ENCODE measurements around the gene EPAS1. TPM values are rescaled to one million over a fixed set of nuclear protein-coding genes. Genes with fewer than 3 reads are reported as not detected.

Gene EPAS1
- total RNA-seq, 2 experiments from 2014 or later = 51.0 to 54.6 TPM

DNA sequence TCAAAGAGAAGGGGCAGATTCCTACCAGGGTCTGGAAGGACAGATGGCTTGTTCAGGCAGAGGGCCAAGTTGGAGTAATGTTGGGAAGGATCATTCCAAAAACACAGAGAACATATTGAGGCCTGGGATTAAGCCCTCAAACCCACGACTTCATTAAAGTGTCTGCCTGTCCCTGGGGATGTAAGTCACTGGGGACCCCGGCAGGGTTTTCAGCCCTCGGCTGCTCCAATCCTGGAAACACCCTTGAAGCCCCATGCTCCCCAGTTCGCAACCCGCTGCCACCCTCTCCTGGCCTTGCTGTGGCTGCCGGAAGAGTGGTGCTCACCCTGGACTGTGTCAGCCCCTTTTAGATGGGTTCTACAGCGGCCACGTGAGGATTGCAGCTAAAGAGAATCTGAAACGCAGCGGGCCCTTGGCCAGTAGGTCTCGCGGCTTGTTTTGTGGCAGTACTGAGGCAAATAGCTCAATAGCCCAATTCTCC lies 79.9 kb downstream of the EPAS1 start:
- CTCF ChIA-PET = interaction anchor here (0.6 to 1.2 kb wide), 4 partner anchors 10 to 249 kb away, joined by 3 to 5 read pairs (median 3); no protein-coding TSS in a partner anchor
- H3K27me3 Mint-ChIP-seq = no peaks in the 10 kb centered on the region
- H3K4me1 Mint-ChIP-seq (ENCODE audit: low read depth) = no peaks in the 10 kb centered on the region
- intact Hi-C loops (cut with micrococcal nuclease) = no loop called here
- no peak overlapping the region for H3K4me3 Mint-ChIP-seq
- no peaks in the 10 kb centered on the region for H3K9me3 Mint-ChIP-seq
- peaks cover 6% of the 10 kb centered on the region for H3K36me3 Mint-ChIP-seq
- POLR2A ChIA-PET = no interaction called here
- H3K27ac Mint-ChIP-seq = no peak overlapping the region
- no peak for DNase-seq

DNA sequence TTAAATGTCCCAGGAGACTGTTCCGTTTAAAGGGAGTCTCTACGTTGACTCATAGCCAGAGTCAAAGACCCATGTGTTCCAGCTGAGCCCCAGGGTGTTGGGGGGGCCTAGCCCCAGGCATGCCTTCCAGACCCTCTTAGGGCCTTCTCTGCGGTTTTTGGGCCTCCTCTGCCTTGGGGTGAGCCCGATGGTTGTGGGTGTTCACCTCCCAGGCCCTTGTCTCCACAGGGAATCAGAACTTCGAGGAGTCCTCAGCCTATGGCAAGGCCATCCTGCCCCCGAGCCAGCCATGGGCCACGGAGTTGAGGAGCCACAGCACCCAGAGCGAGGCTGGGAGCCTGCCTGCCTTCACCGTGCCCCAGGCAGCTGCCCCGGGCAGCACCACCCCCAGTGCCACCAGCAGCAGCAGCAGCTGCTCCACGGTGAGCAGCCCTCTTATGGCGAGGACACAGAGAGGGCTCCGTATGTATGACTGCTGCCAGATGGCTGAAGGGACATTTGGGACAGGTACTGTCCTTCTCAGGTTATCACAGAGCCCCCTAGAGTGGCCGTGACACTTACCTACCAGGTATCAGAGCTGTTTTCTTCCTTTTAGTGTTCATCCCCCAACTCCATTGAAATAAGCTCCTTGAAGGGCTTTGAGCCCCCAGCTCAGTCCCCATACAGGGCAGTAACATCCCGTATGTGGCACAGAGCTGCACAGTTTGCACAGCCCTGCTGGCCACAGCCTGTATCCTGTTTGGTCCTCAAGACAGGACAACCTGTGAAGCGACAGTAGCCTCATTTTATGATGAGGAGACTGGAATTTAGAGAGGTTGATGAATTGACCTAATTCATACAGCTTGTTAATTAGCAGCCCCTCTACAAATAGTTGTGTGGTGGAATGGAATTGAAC lies 80.7 kb downstream of the EPAS1 start:
- Mint-ChIP-seq H3K4me3 (no peak overlapping the region), H3K9me3 (no peaks in the 10 kb centered on the region), H3K36me3 (peaks cover 6% of the 10 kb centered on the region), H3K27me3 (no peaks in the 10 kb centered on the region), H3K27ac (no peak overlapping the region), H3K4me1 (ENCODE audit: low read depth) (no peaks in the 10 kb centered on the region)
- intact Hi-C loops (cut with micrococcal nuclease) = no loop called here
- ChIA-PET POLR2A (no interaction called here), CTCF (interaction anchor here (0.6 to 0.7 kb wide), 2 partner anchors 190 to 398 kb away, joined by 3 read pairs; no protein-coding TSS in a partner anchor)
- DNase-seq = no peak

DNA sequence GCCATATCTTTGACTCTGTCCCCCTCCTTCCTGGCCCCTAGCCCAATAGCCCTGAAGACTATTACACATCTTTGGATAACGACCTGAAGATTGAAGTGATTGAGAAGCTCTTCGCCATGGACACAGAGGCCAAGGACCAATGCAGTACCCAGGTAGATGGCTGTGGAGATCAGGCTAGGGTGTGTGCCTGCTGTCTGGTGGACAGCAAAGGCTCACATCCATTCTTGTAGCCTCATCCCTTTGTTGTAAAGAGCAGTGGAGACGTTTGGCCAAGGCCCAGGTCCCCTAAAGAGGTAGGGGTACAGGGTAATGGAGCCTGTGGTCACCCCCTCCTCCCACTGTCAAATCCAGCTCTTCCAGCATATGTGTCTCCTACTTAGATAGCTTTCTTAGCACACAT lies 81.4 kb downstream of the EPAS1 start:
- Mint-ChIP-seq H3K4me3 (no peak overlapping the region), H3K4me1 (ENCODE audit: low read depth) (no peaks in the 10 kb centered on the region), H3K27me3 (no peaks in the 10 kb centered on the region), H3K36me3 (peaks cover 3% of the 10 kb centered on the region), H3K27ac (no peak overlapping the region), H3K9me3 (no peaks in the 10 kb centered on the region)
- no peak for DNase-seq
- intact Hi-C loops (cut with micrococcal nuclease) = no loop called here
- ChIA-PET CTCF (no interaction called here), POLR2A (no interaction called here)

DNA sequence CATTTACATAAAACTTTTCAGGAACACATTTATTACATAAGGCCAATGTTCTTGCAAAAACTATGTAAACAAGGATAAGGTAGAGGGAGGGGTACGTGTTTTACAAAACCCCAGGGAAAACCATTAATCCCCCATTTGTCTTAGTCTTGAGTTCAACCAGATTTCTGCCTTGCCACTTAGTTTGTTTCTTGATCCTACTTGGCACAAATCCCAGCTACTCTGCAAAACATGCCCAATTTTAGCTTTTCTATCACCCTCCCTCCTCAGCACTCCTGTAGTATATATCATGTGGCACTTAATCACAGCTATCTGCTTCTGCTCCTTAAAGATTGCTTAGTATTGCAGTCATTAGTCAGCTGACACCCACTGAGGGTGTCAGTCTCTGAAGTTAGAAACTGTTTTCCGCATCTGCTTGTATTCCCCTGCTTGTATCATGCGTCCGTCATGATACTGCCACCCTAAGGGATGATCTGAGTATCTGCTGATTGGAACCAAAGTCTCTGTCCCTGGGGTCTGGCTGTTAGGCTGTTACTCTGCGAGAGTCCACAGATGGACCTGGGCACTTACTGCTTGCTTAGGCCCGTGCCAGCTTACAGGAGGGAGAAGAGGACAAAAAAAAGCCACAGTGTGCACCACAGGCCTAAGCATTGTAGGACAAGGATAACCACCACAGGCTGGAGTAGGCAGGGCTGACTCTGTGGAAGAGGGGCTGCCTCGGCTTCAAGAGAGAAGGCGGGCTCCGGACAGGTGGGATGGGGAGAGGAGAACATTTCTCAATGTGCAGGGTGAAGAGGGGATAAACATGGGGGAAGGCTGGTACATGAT lies 82.2 kb downstream of the EPAS1 start:
- POLR2A ChIA-PET = no interaction called here
- no peak overlapping the region for H3K4me3 Mint-ChIP-seq
- no peaks in the 10 kb centered on the region for H3K4me1 Mint-ChIP-seq (ENCODE audit: low read depth)
- CTCF ChIA-PET = no interaction called here
- H3K27ac Mint-ChIP-seq = no peak overlapping the region
- H3K36me3 Mint-ChIP-seq = peaks cover 3% of the 10 kb centered on the region
- H3K27me3 Mint-ChIP-seq = no peaks in the 10 kb centered on the region
- H3K9me3 Mint-ChIP-seq = no peaks in the 10 kb centered on the region
- DNase-seq = no peak
- intact Hi-C loops (cut with micrococcal nuclease) = no loop called here

DNA sequence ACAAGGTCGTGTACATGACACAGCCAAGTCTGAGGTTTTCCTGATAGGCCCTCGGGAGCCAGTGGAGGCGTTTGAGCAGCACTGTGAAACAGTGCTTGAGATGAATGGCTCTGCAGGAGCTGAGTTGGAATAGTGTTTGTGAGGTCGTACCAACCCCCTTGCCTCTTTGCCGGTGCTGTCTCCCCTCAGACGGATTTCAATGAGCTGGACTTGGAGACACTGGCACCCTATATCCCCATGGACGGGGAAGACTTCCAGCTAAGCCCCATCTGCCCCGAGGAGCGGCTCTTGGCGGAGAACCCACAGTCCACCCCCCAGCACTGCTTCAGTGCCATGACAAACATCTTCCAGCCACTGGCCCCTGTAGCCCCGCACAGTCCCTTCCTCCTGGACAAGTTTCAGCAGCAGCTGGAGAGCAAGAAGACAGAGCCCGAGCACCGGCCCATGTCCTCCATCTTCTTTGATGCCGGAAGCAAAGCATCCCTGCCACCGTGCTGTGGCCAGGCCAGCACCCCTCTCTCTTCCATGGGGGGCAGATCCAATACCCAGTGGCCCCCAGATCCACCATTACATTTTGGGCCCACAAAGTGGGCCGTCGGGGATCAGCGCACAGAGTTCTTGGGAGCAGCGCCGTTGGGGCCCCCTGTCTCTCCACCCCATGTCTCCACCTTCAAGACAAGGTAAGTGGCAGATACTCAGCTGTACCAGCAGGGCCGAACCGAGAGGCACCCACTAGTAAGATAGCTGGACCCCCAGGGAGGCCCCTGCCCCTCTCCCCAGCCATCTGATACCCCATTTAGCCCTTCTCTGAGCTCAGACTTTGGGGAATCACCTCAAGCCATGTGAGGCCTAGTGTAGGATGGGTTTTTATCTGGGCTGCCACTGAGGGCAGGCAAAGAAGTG lies 83.1 kb downstream of the EPAS1 start:
- DNase-seq = no peak
- Mint-ChIP-seq H3K36me3 (peaks cover 3% of the 10 kb centered on the region), H3K4me3 (no peak overlapping the region), H3K9me3 (no peaks in the 10 kb centered on the region), H3K4me1 (ENCODE audit: low read depth) (no peaks in the 10 kb centered on the region), H3K27ac (no peak overlapping the region), H3K27me3 (no peaks in the 10 kb centered on the region)
- POLR2A ChIA-PET = no interaction called here
- intact Hi-C loops (cut with micrococcal nuclease) = no loop called here
- CTCF ChIA-PET = no interaction called here

DNA sequence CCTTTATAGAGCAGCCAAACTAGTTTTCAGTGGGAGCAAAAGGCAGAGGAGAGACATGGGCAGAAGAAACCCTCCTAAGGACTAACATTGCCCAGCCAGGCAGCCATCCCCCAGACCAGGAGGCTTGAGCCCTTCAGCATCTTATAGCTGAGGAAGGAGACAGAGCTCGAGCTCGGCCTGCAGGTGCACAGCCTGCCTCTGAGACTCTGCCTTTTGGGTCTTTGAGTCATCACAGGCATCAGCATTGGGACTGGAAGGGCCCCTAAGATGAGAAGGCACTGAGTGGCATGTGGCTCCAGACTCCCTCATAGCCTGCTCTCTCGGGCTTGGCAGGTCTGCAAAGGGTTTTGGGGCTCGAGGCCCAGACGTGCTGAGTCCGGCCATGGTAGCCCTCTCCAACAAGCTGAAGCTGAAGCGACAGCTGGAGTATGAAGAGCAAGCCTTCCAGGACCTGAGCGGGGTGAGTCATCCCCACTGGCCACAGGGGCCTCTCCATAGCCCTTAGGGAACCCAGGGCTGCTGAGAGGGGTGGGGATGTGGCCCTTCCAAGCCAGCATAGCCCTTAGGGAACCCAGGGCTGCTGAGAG lies 84.1 kb downstream of the EPAS1 start:
- H3K4me3 Mint-ChIP-seq = no peak overlapping the region
- no peaks in the 10 kb centered on the region for H3K9me3 Mint-ChIP-seq
- no peak for DNase-seq
- intact Hi-C loops (cut with micrococcal nuclease) = no loop called here
- peaks cover 3% of the 10 kb centered on the region for H3K36me3 Mint-ChIP-seq
- no peaks in the 10 kb centered on the region for H3K27me3 Mint-ChIP-seq
- CTCF ChIA-PET = no interaction called here
- POLR2A ChIA-PET = no interaction called here
- no peak overlapping the region for H3K27ac Mint-ChIP-seq
- H3K4me1 Mint-ChIP-seq (ENCODE audit: low read depth) = no peaks in the 10 kb centered on the region

DNA sequence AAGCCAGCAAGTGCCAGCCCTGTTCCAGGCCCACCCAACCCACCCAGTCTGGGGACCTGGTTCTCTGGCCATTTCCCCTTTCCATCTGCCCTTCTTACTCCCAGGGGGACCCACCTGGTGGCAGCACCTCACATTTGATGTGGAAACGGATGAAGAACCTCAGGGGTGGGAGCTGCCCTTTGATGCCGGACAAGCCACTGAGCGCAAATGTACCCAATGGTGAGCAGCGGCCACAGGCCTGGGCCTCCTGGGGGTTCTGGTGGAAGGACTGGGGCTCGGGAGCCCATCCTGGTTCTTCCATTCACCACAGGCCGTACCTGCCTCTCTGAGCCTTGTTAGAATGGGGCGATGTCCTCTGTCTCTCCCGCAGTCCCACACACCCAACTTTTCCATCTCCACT lies 84.7 kb downstream of the EPAS1 start:
- peaks cover 3% of the 10 kb centered on the region for H3K36me3 Mint-ChIP-seq
- H3K9me3 Mint-ChIP-seq = no peaks in the 10 kb centered on the region
- ChIA-PET CTCF (no interaction called here), POLR2A (no interaction called here)
- H3K27ac Mint-ChIP-seq = no peak overlapping the region
- H3K4me1 Mint-ChIP-seq (ENCODE audit: low read depth) = no peaks in the 10 kb centered on the region
- no peak for DNase-seq
- no peak overlapping the region for H3K4me3 Mint-ChIP-seq
- H3K27me3 Mint-ChIP-seq = no peaks in the 10 kb centered on the region
- intact Hi-C loops (cut with micrococcal nuclease) = no loop called here

DNA sequence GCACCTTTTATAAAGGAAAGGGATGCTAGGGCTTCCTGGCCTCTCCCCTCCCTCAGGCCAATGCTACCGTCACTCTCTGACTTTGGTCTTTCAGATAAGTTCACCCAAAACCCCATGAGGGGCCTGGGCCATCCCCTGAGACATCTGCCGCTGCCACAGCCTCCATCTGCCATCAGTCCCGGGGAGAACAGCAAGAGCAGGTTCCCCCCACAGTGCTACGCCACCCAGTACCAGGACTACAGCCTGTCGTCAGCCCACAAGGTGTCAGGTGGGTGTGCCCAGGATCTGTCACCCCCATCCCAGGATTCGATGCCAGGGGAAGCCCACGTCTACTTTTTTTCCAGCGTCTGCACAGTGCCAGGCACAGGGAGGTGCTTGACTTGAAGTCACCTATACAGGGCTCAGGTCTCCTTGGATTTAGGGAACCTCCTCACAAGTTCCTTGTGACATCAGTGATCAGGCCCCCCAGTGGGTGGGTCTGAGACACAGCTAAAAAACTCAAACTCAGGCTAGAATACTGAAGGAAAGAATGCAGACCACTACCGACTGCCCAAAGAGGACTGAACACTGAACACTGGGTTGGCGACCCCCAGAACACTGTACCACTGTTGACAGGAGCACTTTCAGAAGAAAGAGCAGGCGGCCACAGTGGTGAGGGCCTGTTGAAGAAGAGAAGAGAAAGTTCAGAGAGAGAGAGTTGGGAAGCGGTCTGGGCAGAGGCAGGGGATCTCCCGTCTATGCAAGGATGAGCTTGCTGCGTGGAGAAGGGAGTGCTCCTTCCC lies 85.3 kb downstream of the EPAS1 start:
- Mint-ChIP-seq H3K4me3 (no peak overlapping the region), H3K4me1 (ENCODE audit: low read depth) (no peaks in the 10 kb centered on the region)

DNA sequence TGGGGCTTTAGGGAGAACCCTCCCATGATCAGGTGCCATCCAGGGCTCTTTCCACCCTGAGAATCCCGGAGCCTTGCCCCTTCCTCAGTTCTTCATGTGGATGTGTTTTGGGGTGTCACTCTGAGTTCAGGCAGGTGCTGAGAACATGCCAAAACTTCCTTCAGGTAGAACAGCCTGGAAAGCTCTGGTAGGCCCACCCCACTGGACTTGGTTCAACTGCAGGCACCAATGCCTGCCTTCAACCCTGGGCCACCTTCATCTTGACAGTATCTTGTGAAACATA lies 85.8 kb downstream of the EPAS1 start:
- Mint-ChIP-seq H3K4me1 (ENCODE audit: low read depth) (no peaks in the 10 kb centered on the region), H3K27me3 (no peaks in the 10 kb centered on the region), H3K27ac (no peak overlapping the region), H3K4me3 (no peak overlapping the region), H3K36me3 (peaks cover 3% of the 10 kb centered on the region), H3K9me3 (no peaks in the 10 kb centered on the region)
- ChIA-PET POLR2A (no interaction called here), CTCF (no interaction called here)
- intact Hi-C loops (cut with micrococcal nuclease) = no loop called here
- DNase-seq = no peak

More for the DNA sequence above, 85.3 kb downstream of the EPAS1 start:
- no peak overlapping the region for H3K27ac Mint-ChIP-seq
- ChIA-PET CTCF (no interaction called here), POLR2A (no interaction called here)
- peaks cover 3% of the 10 kb centered on the region for H3K36me3 Mint-ChIP-seq
- no peaks in the 10 kb centered on the region for H3K27me3 Mint-ChIP-seq
- no peak for DNase-seq
- intact Hi-C loops (cut with micrococcal nuclease) = no loop called here
- H3K9me3 Mint-ChIP-seq = no peaks in the 10 kb centered on the region

DNA sequence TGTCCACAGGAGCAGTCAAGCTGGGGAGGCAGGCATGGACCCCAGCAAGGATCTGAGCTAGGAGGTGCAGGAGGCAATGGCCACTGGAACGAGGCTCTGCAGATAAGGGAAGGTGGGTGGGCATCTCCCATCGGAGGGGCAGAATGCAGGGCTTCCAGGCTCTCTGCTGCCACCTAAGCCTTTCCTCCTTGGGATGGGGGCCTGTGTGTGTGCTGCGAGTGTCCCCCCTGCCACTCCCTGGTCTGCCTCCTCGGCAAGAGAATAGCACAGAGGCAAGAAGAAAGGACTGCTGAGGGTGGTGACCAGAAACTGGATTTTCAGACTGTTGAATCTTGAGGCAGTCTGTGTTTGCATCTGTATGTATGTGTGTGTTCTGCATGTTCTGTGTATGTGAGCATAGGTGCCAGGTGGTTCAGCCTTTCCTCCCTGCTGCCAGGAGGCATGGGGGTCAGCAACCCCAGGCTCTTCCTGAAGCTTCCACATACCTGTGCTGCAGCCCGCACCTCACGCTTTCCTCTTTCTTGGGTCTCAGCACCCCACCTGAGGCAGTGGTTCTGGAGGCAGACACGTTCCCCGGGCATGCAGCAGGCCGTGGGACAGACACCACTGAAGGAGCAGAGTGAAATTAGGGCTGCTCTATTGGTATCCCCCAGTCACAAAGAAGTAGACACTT lies 86.7 kb downstream of the EPAS1 start:
- Mint-ChIP-seq H3K4me3 (no peak overlapping the region), H3K27ac (no peak overlapping the region), H3K9me3 (no peaks in the 10 kb centered on the region), H3K27me3 (no peaks in the 10 kb centered on the region), H3K4me1 (ENCODE audit: low read depth) (no peaks in the 10 kb centered on the region), H3K36me3 (no peaks in the 10 kb centered on the region)
- intact Hi-C loops (cut with micrococcal nuclease) = no loop called here
- ChIA-PET CTCF (no interaction called here), POLR2A (no interaction called here)
- DNase-seq = no peak

DNA sequence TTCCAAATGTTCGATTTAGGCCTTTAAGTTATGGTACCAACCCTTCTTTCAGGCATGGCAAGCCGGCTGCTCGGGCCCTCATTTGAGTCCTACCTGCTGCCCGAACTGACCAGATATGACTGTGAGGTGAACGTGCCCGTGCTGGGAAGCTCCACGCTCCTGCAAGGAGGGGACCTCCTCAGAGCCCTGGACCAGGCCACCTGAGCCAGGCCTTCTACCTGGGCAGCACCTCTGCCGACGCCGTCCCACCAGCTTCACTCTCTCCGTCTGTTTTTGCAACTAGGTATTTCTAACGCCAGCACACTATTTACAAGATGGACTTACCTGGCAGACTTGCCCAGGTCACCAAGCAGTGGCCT lies 87.2 kb downstream of the EPAS1 start:
- Mint-ChIP-seq H3K4me1 (ENCODE audit: low read depth) (no peaks in the 10 kb centered on the region), H3K36me3 (no peaks in the 10 kb centered on the region), H3K4me3 (no peak overlapping the region), H3K27ac (no peak overlapping the region), H3K27me3 (no peaks in the 10 kb centered on the region), H3K9me3 (no peaks in the 10 kb centered on the region)
- intact Hi-C loops (cut with micrococcal nuclease) = no loop called here
- ChIA-PET CTCF (no interaction called here), POLR2A (no interaction called here)
- DNase-seq = no peak

All from activated CD4-positive, alpha-beta memory T cell treated with anti-CD3 and anti-CD28 coated beads for 36 hours (primary cell).